Vagina (tissue), 2 donors: Measurements from ENCODE around the gene ZNF644. TPM values are rescaled to one million over a fixed set of nuclear protein-coding genes. Genes with fewer than 3 reads are reported as not detected.
"Not testable (repeated sequence)": the region's sequence is repeated elsewhere in the genome, so short reads cannot be mapped to it uniquely, and the experiment has no call there.

Experiments used
- DNase-seq, 2 donors: peaks; one replicate each; pipeline ENCODE4 v3.0.0-alpha.2; 2017; ENCODE audit errors: extremely low spot score in 2 of 2
- H3K27ac ChIP-seq: fragments of 200-600 bp; sonication (generic); one replicate; pipeline ENCODE4 v1.5.1; 2019
- H3K27me3 ChIP-seq: fragments of 200-600 bp; sonication (generic); one replicate; pipeline ENCODE4 v1.5.1; 2019
- H3K36me3 ChIP-seq, 2 donors: fragments of 200-600 bp; sonication (generic); one replicate each; pipeline ENCODE4 v1.5.1; 2017 to 2019
- H3K4me1 ChIP-seq: fragments of 200-600 bp; sonication (generic); one replicate; pipeline ENCODE4 v1.5.1; 2019
- H3K4me3 ChIP-seq, 2 donors: fragments of 200-600 bp; sonication (generic); 1 replicate in 1 of 2; 2 replicates in 1 of 2; pipeline ENCODE4 v1.5.1; 2016 to 2019
- H3K9me3 ChIP-seq: fragments of 200-600 bp; sonication (generic); one replicate; pipeline ENCODE4 v1.5.1; 2019
- CTCF ChIP-seq, 3 experiments: fragments of 450-650 bp in 2 of 3; fragments of 200-600 bp in 1 of 3; sonication (generic) in 1 of 3; IDR thresholded peaks; one replicate each; pipeline ENCODE4 v1.5.1; 2017 to 2019; ENCODE audit warnings: antibody characterized with exemption in 3 of 3, mild to moderate bottlenecking in 2 of 3, moderate library complexity in 2 of 3
- POLR2A ChIP-seq, 2 donors: fragments of 450-650 bp; IDR thresholded peaks; one replicate each; pipeline ENCODE4 v1.6.1; 2017; ENCODE audit warnings: antibody characterized with exemption in 2 of 2, mild to moderate bottlenecking in 2 of 2, moderate library complexity in 2 of 2
- POLR2AphosphoS5 ChIP-seq, 2 donors: sonication (generic); formaldehyde crosslinking; IDR thresholded peaks; one replicate each; pipeline ENCODE4 v1.9.0; 2017; ENCODE audit warnings: antibody characterized with exemption in 2 of 2, mild to moderate bottlenecking in 2 of 2, low read depth in 1 of 2; ENCODE audit not compliant: insufficient read depth in 1 of 2
- intact Hi-C: fragments of 100-400 bp; cut with DNase I; formaldehyde crosslinking; loops from one replicate; pipeline ENCODE4 v1.15.1; 2023
- total RNA-seq: library from RNA; depleted of rRNA; stranded (reverse); fragments of >200 nt; gene quantifications from one replicate; pipeline ENCODE4 v1.2.3, GENCODE V29; 2016

Gene ZNF644
- total RNA-seq, 1 donor from 2014 or later, result 57.9 TPM

GRCh38 chr1:91045284-91045683, 23.4 kb upstream of the ZNF644 start:
- Histone ChIP-seq H3K27me3 (no peaks in the 10 kb centered on the region), H3K27ac (no peak overlapping the region), H3K4me1 (no peaks in the 10 kb centered on the region), H3K9me3 (no peaks in the 10 kb centered on the region), H3K36me3 (no peaks in the 10 kb centered on the region), H3K4me3 (no peak overlapping the region)
- DNase-seq, result no peak
- TF ChIP-seq POLR2AphosphoS5 (IDR thresholded peaks at IDR 0.05; ENCODE audit: insufficient read depth in 1 of 2, low read depth in 1 of 2) (no peak), CTCF (IDR thresholded peaks at IDR 0.05) (no peak), POLR2A (IDR thresholded peaks at IDR 0.05) (no peak)
- intact Hi-C loops, result no loop called here

GRCh38 chr1:91044776-91045175, 22.9 kb upstream of the ZNF644 start:
- H3K4me3 ChIP-seq, H3K9me3 ChIP-seq, DNase-seq, H3K27me3 ChIP-seq, H3K4me1 ChIP-seq, intact Hi-C loops, H3K36me3 ChIP-seq, H3K27ac ChIP-seq: not testable (repeated sequence)

DNA sequence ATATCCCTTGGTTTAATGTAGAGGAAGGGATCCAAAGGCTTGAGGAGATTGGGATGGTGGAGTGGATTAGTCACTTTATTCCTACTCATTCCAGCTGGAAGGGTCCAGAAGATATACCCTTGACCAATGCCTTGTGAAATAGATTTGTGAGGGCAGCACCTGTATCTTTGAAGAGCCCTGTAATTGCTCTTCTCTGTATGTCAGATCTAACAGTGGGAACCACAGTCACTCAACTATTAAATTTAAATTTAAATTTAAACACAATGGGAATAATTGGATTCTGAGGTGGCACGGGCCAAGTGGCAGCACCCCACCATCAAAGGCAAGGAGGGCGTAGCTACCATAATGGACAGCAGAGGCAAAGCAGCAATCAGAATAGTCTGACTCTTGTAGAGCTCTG, 20.5 kb upstream of the ZNF644 start:
- H3K27ac ChIP-seq, H3K4me3 ChIP-seq, H3K27me3 ChIP-seq, H3K9me3 ChIP-seq, H3K4me1 ChIP-seq, DNase-seq, H3K36me3 ChIP-seq, intact Hi-C loops: not testable (repeated sequence)

GRCh38 chr1:91038582-91038981, 16.7 kb upstream of the ZNF644 start:
- Histone ChIP-seq H3K36me3 (no peaks in the 10 kb centered on the region), H3K27ac (no peak overlapping the region), H3K4me1 (no peaks in the 10 kb centered on the region), H3K27me3 (no peaks in the 10 kb centered on the region), H3K9me3 (no peaks in the 10 kb centered on the region), H3K4me3 (no peak overlapping the region)
- intact Hi-C loops, result no loop called here
- TF ChIP-seq POLR2AphosphoS5 (IDR thresholded peaks at IDR 0.05; ENCODE audit: insufficient read depth in 1 of 2, low read depth in 1 of 2) (no peak), CTCF (IDR thresholded peaks at IDR 0.05) (no peak), POLR2A (IDR thresholded peaks at IDR 0.05) (no peak)
- DNase-seq, result no peak

DNA sequence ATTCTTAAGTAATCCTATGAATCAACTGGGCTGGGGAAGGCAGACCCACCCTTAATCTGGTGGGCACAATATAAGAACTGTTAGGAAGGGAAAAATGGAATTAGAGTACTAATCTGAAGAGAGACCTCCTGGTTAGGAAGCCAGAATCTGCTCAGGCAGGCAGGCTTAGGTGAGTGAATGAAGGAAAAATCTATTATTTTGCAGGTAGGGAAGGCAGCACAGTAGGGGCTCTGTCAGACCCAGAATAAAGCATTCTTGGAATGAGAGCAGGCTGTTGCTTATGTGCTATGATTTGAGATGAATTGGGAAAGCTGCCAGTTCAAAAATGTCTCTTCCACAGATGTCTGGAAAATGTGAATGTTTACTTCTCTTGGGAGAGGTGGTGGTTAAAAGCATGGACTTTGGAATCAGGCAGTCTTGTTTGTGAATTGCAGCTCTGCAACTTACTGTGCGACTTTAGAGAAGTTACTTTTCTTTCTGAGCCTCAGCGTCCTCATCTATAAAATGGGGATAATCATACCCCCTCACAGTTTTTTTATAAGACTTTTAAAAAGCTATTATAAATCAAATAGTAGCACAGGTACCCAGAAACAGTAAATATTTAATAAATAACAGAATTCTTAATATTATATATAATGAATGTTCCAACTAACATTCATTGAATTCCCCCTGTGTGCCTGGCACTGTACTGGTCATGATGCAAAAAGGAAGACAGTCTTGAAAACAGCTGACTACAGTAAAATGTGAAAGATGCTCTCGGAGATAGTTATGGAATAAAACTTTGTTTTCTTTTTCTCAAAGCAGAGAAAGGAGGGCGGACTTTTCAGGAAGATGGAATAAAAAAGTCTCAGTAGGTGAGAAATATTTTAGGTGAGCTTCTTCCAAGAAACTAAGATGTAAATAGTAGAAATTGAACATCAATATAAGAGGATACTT, 15.3 kb upstream of the ZNF644 start:
- Histone ChIP-seq H3K4me3 (no peak overlapping the region), H3K27ac (no peak overlapping the region), H3K36me3 (no peaks in the 10 kb centered on the region), H3K4me1 (no peaks in the 10 kb centered on the region), H3K27me3 (no peaks in the 10 kb centered on the region), H3K9me3 (no peaks in the 10 kb centered on the region)
- no peak for TF ChIP-seq POLR2AphosphoS5 (IDR thresholded peaks at IDR 0.05; ENCODE audit: insufficient read depth in 1 of 2, low read depth in 1 of 2)
- no peak for TF ChIP-seq CTCF (IDR thresholded peaks at IDR 0.05)
- no peak for TF ChIP-seq POLR2A (IDR thresholded peaks at IDR 0.05)
- no peak for DNase-seq
- intact Hi-C loops, result no loop called here

DNA sequence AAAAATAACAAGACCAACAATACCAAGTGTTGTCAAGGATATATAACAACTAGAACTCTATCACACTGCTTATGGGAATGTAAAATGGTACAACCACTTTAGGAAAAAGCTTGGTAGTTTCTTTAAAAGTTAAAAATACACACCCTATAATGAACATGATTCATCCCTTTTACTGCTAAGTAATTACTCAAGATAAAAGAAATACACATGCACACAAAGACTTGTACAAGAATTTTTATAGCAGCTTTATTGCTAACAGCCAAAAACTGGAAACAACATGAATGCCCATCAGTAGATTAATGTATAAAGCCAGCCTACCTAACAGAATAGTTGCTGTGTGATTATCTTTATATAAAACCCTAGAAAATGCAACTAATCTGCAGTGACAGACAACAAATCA, 10.5 kb upstream of the ZNF644 start:
- H3K36me3 ChIP-seq, result no peaks in the 10 kb centered on the region
- intact Hi-C loops, result no loop called here
- DNase-seq, result no peak
- H3K4me1 ChIP-seq, result no peaks in the 10 kb centered on the region
- H3K27me3 ChIP-seq, result no peaks in the 10 kb centered on the region
- H3K4me3 ChIP-seq, result no peak overlapping the region
- no peak overlapping the region for H3K27ac ChIP-seq
- no peak for TF ChIP-seq POLR2A (IDR thresholded peaks at IDR 0.05)
- no peak for TF ChIP-seq CTCF (IDR thresholded peaks at IDR 0.05)
- TF ChIP-seq POLR2AphosphoS5 (IDR thresholded peaks at IDR 0.05; ENCODE audit: insufficient read depth in 1 of 2, low read depth in 1 of 2), result no peak
- H3K9me3 ChIP-seq, result no peaks in the 10 kb centered on the region
